HUES48 (cell line): Measurements from ENCODE around the gene UBAP1L.
"Not testable (repeated sequence)": the region's sequence is repeated elsewhere in the genome, so short reads cannot be mapped to it uniquely, and the experiment has no call there.

Experiments used
- H3K27ac ChIP-seq: one replicate; pipeline ENCODE4 v1.7.0; 2013; ENCODE audit warnings: low read depth, low read length, inconsistent platforms
- H3K27me3 ChIP-seq: 2 replicates; pipeline ENCODE4 v1.6.1; 2013; ENCODE audit warnings: mild to moderate bottlenecking, low read length; ENCODE audit not compliant: control insufficient read depth, insufficient read depth
- H3K36me3 ChIP-seq: 2 replicates; pipeline ENCODE4 v1.6.1; 2013; ENCODE audit warnings: low read length; ENCODE audit not compliant: control insufficient read depth, insufficient read depth
- H3K4me1 ChIP-seq: 2 replicates; pipeline ENCODE4 v1.6.1; 2013; ENCODE audit warnings: mild to moderate bottlenecking, low read length; ENCODE audit not compliant: control insufficient read depth, insufficient read depth
- H3K4me3 ChIP-seq: 2 replicates; pipeline ENCODE4 v1.5.1; 2013; ENCODE audit warnings: mild to moderate bottlenecking, low read depth, low read length
- H3K9ac ChIP-seq: 2 replicates; pipeline ENCODE4 v1.6.1; 2013; ENCODE audit warnings: mild to moderate bottlenecking, low read depth, low read length, moderate library complexity
- H3K9me3 ChIP-seq: 2 replicates; pipeline ENCODE4 v1.6.1; 2013; ENCODE audit warnings: low read length; ENCODE audit not compliant: control insufficient read depth, insufficient read depth

UBAP1L gene

DNA sequence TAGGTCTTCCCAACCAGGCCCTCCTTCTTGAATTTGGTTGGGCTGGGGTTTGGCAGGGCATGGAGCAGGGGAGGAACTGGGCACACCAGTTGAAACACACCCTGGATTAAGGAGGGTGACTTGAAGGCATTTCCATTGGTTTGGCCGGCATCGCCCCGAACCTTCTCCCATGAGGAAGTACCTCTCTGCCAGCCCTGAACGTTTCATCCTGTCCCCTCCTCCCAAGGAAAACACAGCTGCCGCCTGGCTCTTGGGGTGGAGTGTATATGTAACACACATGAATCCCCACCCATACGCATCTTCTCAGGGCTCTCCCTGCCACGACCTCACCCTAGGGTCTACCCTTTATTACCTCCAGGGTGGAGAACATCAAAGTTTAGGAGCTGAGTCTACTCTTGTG, 14.6 kb downstream of the UBAP1L start:
- H3K9ac ChIP-seq, result no peak overlapping the region
- peaks cover 10% of the 10 kb centered on the region; the same call in 1 of the 2 replicates for H3K27me3 ChIP-seq
- no peak overlapping the region for H3K4me3 ChIP-seq
- H3K27ac ChIP-seq, result no peak overlapping the region
- H3K9me3 ChIP-seq, result no peaks in the 10 kb centered on the region
- H3K4me1 ChIP-seq, result no peaks in the 10 kb centered on the region; the same call in 1 of the 2 replicates
- H3K36me3 ChIP-seq, result peaks cover 6% of the 10 kb centered on the region; the same call in 1 of the 2 replicates

DNA sequence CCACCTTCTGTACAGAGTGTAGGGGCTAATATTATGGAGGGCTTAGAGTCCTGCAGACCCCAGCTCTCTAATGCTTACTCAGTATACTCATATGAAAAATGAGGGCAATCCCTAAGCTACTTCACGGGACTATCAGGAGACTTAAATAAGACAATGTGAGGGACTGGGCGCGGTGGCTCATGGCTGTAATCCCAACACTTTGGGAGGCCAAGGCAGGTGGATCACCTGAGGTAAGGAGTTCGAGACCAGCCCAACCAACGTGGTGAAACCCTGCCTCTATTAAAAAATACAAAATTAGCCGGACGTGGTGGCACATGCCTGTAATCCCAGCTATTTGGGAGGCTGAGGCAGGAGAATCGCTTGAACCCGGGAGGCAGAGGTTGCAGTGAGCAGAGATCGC, 15.2 kb downstream of the UBAP1L start:
- H3K27ac ChIP-seq, H3K36me3 ChIP-seq, H3K9me3 ChIP-seq, H3K4me3 ChIP-seq, H3K4me1 ChIP-seq, H3K9ac ChIP-seq: not testable (repeated sequence)
- peaks cover 10% of the 10 kb centered on the region; the same call in 1 of the 2 replicates for H3K27me3 ChIP-seq

GRCh38 chr15:65099336-65099735, 15.7 kb downstream of the UBAP1L start:
- no peak overlapping the region for H3K4me3 ChIP-seq
- H3K9ac ChIP-seq, result no peak overlapping the region
- peaks cover 6% of the 10 kb centered on the region; the same call in 1 of the 2 replicates for H3K36me3 ChIP-seq
- H3K27me3 ChIP-seq, result peaks cover 10% of the 10 kb centered on the region; the same call in 1 of the 2 replicates
- no peaks in the 10 kb centered on the region; the same call in 1 of the 2 replicates for H3K4me1 ChIP-seq
- H3K9me3 ChIP-seq, result no peaks in the 10 kb centered on the region
- no peak overlapping the region for H3K27ac ChIP-seq

- peaks cover 3% of the 10 kb centered on the region; the same call in 1 of the 2 replicates for H3K27me3 ChIP-seq
- no peaks in the 10 kb centered on the region for H3K9me3 ChIP-seq
- H3K9ac ChIP-seq, result no peak overlapping the region
- H3K36me3 ChIP-seq, result peaks cover 6% of the 10 kb centered on the region; the same call in 1 of the 2 replicates
- no peak overlapping the region for H3K27ac ChIP-seq
- no peak overlapping the region for H3K4me3 ChIP-seq
- no peaks in the 10 kb centered on the region; the same call in 1 of the 2 replicates for H3K4me1 ChIP-seq
Observed at GRCh38 chr15:65097651-65098263, 17.2 kb downstream of the UBAP1L start.

- Histone ChIP-seq H3K4me3 (no peak overlapping the region), H3K27me3 (no peaks in the 10 kb centered on the region), H3K9ac (no peak overlapping the region), H3K36me3 (peaks cover 6% of the 10 kb centered on the region; the same call in 1 of the 2 replicates), H3K27ac (no peak overlapping the region), H3K9me3 (no peaks in the 10 kb centered on the region), H3K4me1 (no peaks in the 10 kb centered on the region; the same call in 1 of the 2 replicates)
Observed at GRCh38 chr15:65096481-65097385, 18.3 kb downstream of the UBAP1L start.

DNA sequence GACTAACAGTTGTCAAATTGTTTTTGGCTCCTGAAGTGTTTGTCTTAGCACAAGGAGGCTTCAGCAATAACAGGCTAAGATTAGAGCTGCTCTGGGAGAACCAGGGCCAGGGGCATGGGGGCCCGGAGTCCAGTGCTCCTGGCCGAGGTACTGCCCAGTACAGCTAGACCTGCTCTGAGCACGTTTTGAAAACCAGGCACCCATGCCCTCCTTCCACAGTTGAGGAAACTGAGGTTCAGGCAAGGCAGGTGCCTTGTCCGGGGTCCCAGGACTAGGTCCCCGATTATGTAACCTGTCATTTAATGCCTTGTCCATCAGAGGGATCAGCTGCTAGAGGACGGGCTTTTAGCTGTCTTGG, 19.3 kb downstream of the UBAP1L start:
- H3K4me1 ChIP-seq, result no peaks in the 10 kb centered on the region; the same call in 1 of the 2 replicates
- H3K27me3 ChIP-seq, result no peaks in the 10 kb centered on the region
- no peaks in the 10 kb centered on the region for H3K9me3 ChIP-seq
- peaks cover 6% of the 10 kb centered on the region; the same call in 1 of the 2 replicates for H3K36me3 ChIP-seq
- no peak overlapping the region for H3K27ac ChIP-seq
- H3K4me3 ChIP-seq, result no peak overlapping the region
- H3K9ac ChIP-seq, result no peak overlapping the region

DNA sequence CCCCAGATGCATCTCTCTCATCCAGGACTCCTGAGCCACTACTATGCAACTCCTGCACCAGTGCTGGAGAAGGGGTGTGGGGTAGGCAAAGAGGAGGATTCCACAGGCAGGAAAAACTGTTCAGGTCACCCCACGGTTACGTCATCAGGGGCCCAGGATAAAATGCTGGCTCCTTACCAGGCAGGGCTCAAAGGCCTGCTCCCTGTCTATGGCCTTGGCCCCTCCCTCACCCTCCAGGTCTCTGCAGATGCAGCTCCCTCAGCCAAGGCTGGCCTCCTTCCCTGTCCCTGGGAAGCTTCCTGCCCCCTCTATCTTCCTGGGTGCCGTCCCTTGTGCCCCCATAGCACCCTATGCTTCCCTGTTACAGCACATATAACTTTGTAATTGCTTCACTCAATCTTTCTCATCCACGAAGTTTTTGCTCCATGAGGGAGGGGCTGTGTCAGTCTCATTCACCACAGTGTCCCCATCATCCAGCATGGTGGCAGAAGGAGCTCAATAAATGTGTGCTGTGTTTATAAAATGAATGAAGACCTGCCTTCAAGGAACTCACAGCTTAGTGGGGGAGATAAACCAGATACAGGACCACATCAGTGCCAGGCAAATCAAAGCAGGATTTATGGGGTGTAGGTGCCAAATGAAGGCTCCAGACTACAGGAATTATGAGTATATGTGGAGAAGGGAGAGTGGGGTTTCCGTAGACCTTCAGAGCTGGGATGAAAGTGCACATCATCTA, 19.8 kb downstream of the UBAP1L start:
- H3K9ac ChIP-seq, result no peak overlapping the region
- peaks cover 6% of the 10 kb centered on the region; the same call in 1 of the 2 replicates for H3K36me3 ChIP-seq
- H3K4me3 ChIP-seq, result no peak overlapping the region
- H3K4me1 ChIP-seq, result no peaks in the 10 kb centered on the region; the same call in 1 of the 2 replicates
- no peak overlapping the region for H3K27ac ChIP-seq
- H3K27me3 ChIP-seq, result no peaks in the 10 kb centered on the region
- H3K9me3 ChIP-seq, result no peaks in the 10 kb centered on the region

DNA sequence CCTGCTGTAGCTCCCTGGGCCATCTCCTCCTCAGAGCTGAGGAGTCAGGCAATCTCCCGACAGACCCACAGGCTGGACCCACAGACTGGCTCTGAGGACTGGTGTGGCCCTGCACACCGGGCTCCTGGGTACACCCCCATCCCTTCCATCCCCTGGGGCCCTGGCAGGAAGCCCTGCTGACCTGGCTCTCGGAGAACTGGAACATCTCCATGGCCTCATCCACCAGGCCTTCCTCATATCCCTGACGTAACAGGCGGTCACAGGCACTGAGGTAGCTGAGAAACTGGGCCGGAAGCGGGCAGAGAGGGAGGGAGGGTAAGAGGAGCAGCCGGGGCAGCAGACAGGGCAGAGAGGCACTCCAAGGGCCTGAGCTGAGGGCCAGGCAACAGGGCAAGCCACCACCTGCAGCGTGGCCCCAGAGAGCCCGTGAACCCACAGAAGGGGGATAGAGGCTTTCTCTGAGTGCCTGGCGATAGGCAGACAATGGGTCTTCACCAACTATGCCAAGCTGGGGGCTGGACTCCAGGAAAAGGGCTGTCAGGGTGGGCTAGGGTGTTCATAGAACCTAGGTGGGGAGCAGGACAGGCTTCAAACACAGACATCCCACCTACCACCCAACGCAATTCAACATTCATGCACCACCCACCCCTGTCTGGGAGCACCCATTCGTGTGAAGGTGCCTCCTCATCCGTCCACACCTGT, 20.6 kb downstream of the UBAP1L start:
- Histone ChIP-seq H3K27me3 (no peaks in the 10 kb centered on the region), H3K27ac (no peak overlapping the region), H3K9ac (no peak overlapping the region), H3K4me3 (no peak overlapping the region), H3K9me3 (no peaks in the 10 kb centered on the region), H3K36me3 (peaks cover 6% of the 10 kb centered on the region; the same call in 1 of the 2 replicates), H3K4me1 (peaks cover under 1% of the 10 kb centered on the region; the same call in 1 of the 2 replicates)

DNA sequence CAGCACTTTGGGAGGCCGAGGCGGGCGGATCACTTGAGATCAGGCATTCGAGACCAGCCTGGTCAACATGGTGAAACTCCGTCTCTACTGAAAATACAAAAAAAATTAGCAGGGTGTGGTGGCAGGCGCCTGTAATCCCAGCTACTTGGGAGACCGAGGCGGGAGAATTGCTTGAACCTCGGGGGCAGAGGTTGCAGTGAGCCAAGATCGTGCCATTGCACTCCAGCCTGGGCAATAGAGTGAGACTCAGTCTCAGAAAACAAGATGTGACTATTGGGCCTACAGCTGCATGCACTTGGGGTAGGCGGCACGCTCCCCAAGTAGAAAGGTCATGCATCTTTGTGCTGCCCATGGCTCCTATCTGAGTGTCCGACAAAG, 21.2 kb downstream of the UBAP1L start:
- H3K27me3 ChIP-seq, H3K27ac ChIP-seq, H3K36me3 ChIP-seq, H3K9me3 ChIP-seq, H3K4me3 ChIP-seq, H3K9ac ChIP-seq, H3K4me1 ChIP-seq: not testable (repeated sequence)
